CD4-positive, alpha-beta T cell treated with Interleukin-15 for 4 hours (primary cell): ENCODE data around the gene PIK3R5.

Experiments
- DNase-seq: peaks from one replicate; pipeline ENCODE4 v3.0.0-alpha.2; 2020; ENCODE audit warnings: low spot score

The PIK3R5 gene

DNA sequence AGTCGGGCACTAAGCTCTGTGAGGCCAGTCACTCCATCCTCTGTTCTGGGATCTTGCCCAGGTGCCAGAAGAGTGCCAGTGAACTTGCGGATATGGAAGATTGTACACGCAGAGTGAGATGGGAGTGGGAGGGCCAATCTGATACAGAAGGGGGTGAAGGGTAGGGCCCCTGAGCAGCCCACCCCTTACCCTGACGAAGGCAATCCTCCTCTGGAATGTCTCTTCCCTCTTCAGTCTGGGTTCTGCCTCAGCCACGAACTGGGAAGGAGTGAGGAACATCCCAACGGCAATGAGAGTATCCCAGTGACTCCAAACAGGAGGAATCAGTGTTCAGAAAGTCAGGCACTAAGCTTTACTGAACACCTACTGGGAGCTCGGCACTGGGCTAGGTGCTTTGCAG, 86.1 kb downstream of the PIK3R5 start:
- no peak for DNase-seq

DNA sequence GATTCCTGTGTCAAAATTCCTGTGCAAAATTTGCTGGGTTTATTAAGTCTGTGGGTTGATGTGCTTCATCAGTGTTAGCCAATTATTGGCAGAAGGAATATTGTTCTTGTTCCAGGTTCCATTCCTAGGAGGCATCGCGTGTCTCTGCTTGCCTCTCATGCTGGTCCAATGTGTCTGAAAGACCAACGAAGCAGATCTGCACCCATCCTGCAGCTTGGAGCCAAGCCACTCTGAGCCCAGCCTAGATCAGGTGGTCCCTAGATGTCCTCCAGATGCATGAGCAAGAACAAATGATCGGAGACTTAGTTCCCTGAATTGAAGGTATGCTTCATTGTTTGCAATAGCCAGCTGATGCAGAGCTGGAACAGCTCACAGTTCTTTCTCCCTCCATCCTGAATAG, 87.5 kb downstream of the PIK3R5 start:
- no peak for DNase-seq

- no peak for DNase-seq
These were observed 89.5 kb downstream of the PIK3R5 start for GRCh38 chr17:8875957-8876356.

DNA sequence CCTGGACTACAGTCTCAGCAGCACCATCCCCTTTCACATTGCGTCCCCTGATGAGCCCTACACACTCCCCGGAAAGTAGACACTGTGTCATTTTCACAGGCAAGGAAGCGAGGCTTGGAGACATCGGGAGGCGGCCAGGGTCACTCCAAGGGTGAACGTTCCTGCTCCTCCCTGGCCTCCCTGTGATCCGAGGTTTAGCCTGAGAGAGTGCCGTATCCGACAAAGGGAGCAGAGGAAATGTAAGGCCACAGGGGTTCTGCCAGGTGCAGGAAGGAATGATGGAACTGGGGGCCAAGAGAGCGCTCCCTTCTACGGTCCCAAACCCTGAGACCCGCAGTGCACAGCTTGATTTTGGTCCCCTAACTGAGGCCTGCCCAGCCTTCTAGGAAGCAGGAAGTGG, 90.1 kb downstream of the PIK3R5 start:
- DNase-seq, result no peak

DNA sequence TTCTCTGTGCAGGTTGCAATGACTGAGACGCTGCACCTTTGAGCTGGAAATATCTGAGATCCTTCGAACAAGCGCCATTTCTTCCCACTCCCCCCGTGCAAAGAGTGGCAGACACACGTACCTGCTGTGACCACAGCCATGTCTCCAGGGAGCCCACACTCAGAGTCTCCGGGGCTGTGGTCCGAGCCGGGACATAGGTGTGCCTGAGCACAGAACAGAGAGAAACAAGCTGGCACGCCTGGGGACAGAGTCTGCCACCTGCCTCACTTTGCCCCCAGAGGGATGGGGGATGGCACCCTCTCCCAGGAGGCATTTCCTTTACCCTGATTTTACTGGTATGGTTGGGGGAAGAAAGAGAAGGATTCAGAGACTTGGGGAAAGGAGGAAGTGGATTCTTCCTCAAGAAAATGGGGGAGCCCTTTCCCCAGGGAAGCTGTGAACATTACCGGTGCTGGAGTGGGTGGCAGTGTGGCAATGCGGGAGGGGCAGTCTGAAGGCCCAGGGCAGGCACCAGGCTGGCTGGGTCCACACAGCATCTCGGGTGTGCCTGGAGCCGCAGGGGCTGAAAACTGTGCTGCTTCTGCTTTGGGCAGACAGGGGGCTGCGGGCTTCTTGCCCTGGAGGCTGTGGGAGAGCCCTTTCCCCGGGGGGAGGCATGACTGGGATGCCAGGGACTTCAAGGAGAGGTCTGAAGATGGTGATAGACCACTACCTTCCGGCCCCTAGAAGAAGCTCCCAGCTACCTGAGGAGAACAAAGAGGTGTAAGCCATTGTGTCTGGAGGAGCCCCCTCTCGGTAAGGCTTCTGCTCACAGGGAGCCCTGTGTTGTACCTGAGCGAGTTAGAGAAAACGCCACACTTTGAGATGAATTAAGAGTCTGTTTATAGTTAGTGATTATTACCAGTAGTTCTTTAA, 91.4 kb downstream of the PIK3R5 start:
- DNase-seq, result no peak

- DNase-seq, result no peak
These were observed 92.6 kb downstream of the PIK3R5 start for GRCh38 chr17:8872705-8873435.

DNA sequence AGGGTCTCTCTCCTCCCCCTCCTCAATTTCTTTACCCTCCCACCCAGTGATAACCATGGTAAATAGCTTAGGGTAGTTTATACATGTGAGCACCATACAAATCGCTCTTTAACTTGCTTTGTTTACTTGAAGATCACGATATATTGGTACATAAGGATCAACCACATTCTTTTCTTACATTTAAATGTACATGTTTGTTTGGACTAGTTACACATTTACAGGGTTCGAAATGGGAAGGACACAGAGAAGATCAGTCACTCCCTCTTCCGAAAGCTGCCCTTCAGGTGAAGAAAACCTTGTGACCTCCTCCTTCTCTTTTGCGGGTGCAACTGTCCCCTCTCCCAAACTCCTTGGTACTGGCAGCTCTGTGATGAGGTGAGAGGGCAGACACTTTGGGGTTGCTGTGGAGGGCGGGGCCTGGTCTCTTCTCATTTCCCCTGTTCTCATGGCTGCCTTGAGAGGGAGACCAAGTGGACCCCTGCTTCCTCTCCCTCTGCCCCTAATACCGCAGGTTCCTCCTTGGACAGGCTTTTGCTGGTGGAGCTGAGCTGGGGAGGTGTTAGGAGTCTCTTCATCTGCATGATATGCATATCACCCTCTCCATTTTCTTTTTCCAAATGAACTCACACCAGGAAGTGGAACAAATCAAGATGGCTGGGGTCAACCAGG, 93.3 kb downstream of the PIK3R5 start:
- DNase-seq, result no peak

- DNase-seq, result no peak
These were observed 94.4 kb downstream of the PIK3R5 start for GRCh38 chr17:8871081-8871581.

- DNase-seq, result no peak
These were observed 95.0 kb downstream of the PIK3R5 start for GRCh38 chr17:8870406-8871040.

GRCh38 chr17:8869114-8869815, 96.2 kb downstream of the PIK3R5 start:
- DNase-seq, result no peak

- DNase-seq, result no peak
These were observed 97.0 kb downstream of the PIK3R5 start for GRCh38 chr17:8868529-8868951.

GRCh38 chr17:8868092-8868491, 97.4 kb downstream of the PIK3R5 start:
- no peak for DNase-seq

GRCh38 chr17:8867361-8867981, 98.0 kb downstream of the PIK3R5 start, which contains the start of gene PIK3R6:
PIK3R6 (minus strand) TSS chr17:8867674; CDS start chr17:8849794, 17,880 bp downstream.
- no peak for DNase-seq

DNA sequence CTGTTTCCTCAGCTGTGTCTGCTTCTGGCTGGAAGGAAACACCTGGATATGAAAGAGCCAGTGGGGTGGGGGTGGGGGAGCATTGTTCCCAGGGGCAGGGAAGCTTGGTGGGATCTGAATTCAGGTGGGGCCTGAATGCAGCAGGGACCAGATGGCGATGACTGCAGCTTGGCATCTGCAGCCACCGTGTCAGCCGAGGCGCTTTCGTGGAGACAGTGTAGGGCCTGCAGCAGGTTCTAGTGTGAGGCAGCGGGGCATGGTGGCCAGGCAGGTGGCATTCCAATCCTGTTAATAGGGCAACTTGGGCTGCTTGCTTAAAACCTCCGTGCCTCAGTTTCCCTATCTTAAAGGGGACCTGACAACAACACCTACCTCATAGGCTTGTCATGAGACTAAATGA, 99.7 kb downstream of the PIK3R5 start:
- no peak for DNase-seq

DNA sequence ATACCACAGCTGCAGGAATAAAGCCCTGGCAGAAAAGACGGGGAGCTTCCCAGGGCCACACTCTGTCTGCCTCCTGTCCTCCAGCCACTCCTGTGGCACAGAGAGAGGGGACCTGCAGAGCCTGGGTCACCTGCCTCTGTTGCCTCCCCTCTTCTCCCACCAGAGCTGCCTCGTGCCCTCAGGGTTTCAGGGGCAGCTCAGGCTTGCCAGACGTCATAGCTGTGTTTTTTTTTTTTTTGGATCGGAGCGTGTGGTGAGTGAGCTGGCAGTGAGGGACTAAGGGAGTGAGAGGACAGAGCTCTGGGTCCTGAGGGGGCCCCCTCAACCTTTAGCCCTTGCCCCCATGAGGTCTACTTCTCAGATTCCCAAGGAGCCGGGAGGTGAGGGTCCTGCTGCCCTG, 100.1 kb downstream of the PIK3R5 start:
- no peak for DNase-seq

DNA sequence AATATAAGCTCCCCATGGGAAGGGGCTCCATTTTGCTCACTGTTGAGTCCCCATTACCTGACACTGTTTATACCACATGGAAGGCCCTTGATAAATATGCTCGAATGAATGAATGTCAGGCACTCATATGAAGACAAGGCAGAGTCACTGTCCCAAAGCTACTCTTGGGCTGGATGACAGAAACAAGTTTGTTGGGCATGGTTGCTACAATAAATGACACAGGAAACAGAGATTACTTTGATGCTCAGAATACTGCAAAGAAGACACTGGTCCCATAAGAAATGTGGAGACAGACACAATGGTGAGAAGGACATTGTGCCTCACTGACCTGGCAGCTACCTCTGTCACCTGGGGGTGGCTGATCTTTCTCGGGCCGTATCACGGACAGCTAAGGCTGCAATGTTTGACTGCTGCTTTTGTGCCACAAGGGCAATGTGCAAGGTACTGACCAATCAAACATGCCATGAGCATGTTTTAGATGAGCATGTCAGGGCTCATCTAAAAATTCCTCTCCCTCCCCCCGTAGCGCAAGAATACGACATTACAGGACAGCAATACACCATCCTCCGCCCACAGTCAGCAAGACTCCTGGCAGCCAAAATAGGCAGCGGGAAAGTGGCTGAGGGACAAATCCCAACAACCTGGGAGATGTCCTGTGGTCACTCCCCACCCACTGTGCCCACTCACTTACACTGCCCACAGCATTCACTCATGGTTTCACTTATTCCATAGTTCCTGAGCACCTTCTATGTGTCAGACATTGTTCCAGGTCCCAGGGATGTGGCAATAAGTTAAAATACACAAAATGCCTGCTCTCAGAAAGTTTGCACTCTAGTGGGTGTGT, 103.1 kb downstream of the PIK3R5 start:
- DNase-seq, result no peak

GRCh38 chr17:8861495-8862181, 103.9 kb downstream of the PIK3R5 start:
- DNase-seq, result no peak

GRCh38 chr17:8859804-8860430, 105.6 kb downstream of the PIK3R5 start:
- no peak for DNase-seq
